ENCODE data around the gene SARM1.
"Not testable (repeated sequence)": the region's sequence is repeated elsewhere in the genome, so short reads cannot be mapped to it uniquely, and the experiment has no call there.

The SARM1 gene

DNA sequence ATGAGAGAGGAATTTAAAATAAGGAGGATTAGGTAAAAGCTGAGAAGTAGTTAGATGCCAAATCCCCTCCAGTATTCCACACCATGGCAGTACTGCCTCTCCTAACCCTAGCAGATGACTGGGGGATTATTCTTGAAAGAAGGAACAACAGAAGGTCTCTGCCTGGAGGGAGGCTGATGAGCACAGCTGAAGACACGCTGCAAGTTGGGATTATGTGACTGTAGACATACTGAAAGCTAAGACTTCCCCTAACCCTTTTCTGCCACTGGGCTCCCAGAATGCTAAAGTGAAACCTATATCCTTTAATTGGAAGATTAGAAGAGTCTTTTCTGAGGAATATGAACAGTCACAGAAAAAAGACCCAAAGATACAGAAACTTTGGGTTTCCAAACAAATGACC lies 62.2 kb downstream of the SARM1 start:
- no peak for DNase-seq

DNA sequence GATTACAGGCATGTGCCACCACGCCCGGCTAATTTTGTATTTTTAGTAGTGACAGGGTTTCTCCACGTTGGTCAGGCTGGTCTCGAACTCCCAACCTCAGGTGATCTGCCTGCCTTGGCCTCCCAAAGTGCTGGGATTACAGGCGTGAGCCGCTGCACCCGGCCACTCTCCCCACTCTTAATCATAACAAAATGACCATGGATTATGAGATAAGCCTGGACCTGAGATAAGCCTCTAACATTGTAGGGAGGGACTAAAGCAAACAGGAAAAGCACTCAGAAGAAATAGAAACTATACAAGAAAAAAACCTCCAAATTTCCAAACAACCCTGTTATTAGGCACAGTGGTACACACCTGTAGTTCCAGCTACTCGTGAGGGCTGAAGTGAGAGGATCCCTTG lies 62.8 kb downstream of the SARM1 start:
- not testable (repeated sequence) for DNase-seq

DNA sequence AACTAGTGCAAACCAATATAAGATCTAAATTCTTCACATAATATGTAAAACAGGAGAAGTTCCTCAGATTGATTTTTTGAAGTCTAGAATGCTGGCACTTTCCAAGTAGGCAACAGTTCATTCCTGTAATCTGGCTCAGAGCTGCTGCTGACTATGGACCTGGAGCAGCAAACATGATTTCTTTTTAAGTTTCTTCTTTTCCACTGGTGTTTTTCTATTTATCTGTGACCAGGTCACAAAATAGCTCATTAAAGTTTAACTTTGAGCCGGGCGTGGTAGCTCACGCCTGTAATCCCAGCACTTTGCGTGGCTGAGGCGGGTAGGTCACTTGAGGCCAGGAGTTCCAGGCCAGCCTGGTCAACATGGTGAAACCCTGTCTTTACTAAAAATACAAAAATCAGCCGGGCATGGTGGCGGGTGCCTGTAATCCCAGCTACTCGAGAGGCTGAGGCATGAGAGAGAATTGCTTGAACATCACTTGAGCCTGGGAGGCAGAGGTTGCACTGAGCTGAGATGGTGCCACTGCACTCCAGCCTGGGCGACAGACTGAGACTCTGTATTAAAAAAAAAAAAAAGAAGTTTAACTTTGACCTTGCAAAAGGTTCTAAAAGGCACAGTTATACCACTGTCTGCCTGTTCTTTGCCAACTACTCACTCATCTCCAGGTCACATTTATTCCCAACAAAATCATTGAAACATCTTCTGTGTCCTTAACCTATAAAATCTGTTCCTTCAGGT lies 72.6 kb downstream of the SARM1 start:
- no peak for DNase-seq

DNA sequence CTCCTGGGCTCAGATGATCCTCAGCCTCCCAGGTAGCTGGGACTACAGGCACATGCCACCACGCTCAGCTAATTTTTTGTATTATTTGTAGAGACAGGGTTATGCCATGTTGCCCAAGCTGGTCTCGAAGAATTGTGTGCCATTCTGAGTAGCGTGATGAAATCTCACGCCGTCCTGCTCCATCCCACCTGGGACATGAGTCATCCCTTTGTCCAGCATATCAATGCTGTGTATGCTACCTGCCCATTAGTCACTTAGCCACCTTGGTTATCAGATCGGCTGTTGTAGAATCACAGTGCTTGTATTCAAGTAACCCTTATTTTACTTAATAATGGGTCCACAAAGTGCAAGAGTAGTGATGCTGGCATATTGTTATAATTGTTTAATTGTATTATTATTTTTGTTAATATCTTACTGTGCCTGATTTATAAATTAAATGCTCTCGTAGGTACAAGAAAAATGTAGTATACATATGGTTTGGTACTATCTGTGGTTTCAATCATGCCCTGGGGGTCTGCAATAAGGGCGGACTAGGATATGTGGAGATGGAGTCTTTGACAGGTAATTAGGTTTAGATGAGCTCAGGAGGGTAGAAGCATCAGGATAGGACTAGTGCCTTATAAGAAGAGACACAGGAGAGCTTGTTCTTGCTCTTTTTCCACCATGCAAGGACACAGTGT lies 75.4 kb downstream of the SARM1 start:
- no peak for DNase-seq

DNA sequence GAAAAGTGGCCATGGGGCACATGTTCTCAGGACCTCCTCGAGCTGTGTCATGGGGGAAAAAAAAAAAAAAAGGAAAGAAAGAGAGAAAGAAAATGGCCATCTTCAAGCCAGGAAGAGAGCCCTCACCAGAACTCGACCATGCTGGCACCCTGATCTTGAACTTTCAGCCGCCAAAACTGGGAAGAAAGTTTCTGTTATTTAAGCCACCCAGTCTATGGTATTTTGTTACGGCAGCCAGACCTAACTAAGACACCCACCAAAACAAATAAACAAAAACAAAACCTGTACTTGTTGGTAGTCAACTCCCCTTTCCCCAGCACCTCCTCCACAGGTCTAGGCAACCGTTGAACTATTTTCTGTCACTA lies 75.9 kb downstream of the SARM1 start:
- DNase-seq: no peak

DNA sequence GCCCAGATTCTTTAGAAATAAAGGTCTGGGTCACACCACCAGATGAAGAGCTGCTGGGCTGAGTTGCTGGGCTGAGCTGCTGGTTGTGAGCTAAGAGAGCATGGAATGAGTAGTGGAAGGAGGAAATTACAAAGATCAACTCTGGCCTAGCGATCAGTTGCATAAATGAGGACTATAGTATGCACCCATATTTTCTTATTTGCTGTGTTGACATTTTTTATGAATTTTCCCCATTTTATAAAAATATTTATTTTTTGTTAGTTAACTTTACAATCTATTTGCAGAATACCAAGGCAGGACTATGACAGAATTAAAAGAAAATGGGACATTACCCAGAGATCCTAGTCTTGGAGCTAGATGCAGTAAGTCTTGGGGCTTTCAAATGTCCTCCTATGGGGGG lies 78.4 kb downstream of the SARM1 start:
- no peak for DNase-seq
